Keratinocyte (primary cell): Measurements from ENCODE around the gene NFKBIZ. TPM values are rescaled to one million over a fixed set of nuclear protein-coding genes. Genes with fewer than 3 reads are reported as not detected.

ENCODE experiments used
- DNase-seq: peaks from one replicate; pipeline ENCODE4 v3.0.0-alpha.2; 2011; ENCODE audit warnings: low read depth, missing footprints, low spot score
- FAIRE-seq: peaks from 2 replicates; lab custom pipeline; 2011; peaks lifted over from hg19 to GRCh38; lab: Jason Lieb, UNC
- H2AFZ ChIP-seq: 2 replicates; pipeline ENCODE4 v1.6.0; 2012; ENCODE audit warnings: low read length, control low read depth, inconsistent platforms; ENCODE audit not compliant: control insufficient read depth
- H3K27ac ChIP-seq: 2 replicates; pipeline ENCODE4 v1.5.1; 2011; ENCODE audit warnings: low read length; ENCODE audit not compliant: control insufficient read depth, insufficient read depth
- H3K27me3 ChIP-seq: 3 replicates; pipeline ENCODE4 v1.6.0; 2011; ENCODE audit warnings: low read length; ENCODE audit not compliant: control insufficient read depth, insufficient read depth; ENCODE audit errors: extremely low read depth
- H3K36me3 ChIP-seq, 2 experiments: 2 replicates in 1 of 2; 3 replicates in 1 of 2; pipeline ENCODE4 v1.5.1; 2011; ENCODE audit warnings: low read length in 2 of 2, mild to moderate bottlenecking in 1 of 2; ENCODE audit not compliant: control insufficient read depth in 2 of 2, insufficient read depth in 2 of 2; ENCODE audit errors: extremely low read depth in 1 of 2
- H3K4me1 ChIP-seq: 3 replicates; pipeline ENCODE4 v1.5.1; 2011; ENCODE audit warnings: low read length; ENCODE audit not compliant: control insufficient read depth, insufficient read depth; ENCODE audit errors: extremely low read depth
- H3K4me2 ChIP-seq: 3 replicates; pipeline ENCODE4 v1.6.0; 2011; ENCODE audit warnings: low read depth, low read length; ENCODE audit not compliant: control insufficient read depth, insufficient read depth; ENCODE audit errors: extremely low read depth
- H3K4me3 ChIP-seq, 3 experiments: fragments of 200-600 bp in 1 of 3; sonication (generic) in 1 of 3; 2 replicates in 2 of 3; 3 replicates in 1 of 3; pipeline ENCODE4 v1.5.1; 2011 to 2016; ENCODE audit warnings: low read length in 3 of 3, mild to moderate bottlenecking in 3 of 3, control low read depth in 2 of 3, inconsistent platforms in 1 of 3, low read depth in 1 of 3, mixed read lengths in 1 of 3, mixed run types in 1 of 3, moderate library complexity in 1 of 3; ENCODE audit not compliant: control insufficient read depth in 2 of 3, insufficient read depth in 2 of 3; ENCODE audit errors: extremely low read depth in 1 of 3
- H3K79me2 ChIP-seq: 2 replicates; pipeline ENCODE4 v1.6.0; 2012; ENCODE audit warnings: low read length; ENCODE audit not compliant: control insufficient read depth, insufficient read depth
- H3K9ac ChIP-seq: 3 replicates; pipeline ENCODE4 v1.6.0; 2011; ENCODE audit warnings: low read length; ENCODE audit not compliant: control insufficient read depth, insufficient read depth; ENCODE audit errors: extremely low read depth
- H3K9me1 ChIP-seq: 3 replicates; pipeline ENCODE4 v1.6.0; 2011; ENCODE audit warnings: low read length; ENCODE audit not compliant: control insufficient read depth, insufficient read depth; ENCODE audit errors: extremely low read depth
- H3K9me3 ChIP-seq: 2 replicates; pipeline ENCODE4 v1.5.1; 2012; ENCODE audit warnings: low read depth, low read length; ENCODE audit not compliant: control insufficient read depth
- H4K20me1 ChIP-seq: 3 replicates; pipeline ENCODE4 v1.6.0; 2011; ENCODE audit warnings: low read length; ENCODE audit not compliant: control insufficient read depth, insufficient read depth; ENCODE audit errors: extremely low read depth
- EZH2 ChIP-seq: IDR thresholded peaks from one replicate; pipeline ENCODE4 v1.6.1; 2012; ENCODE audit warnings: inconsistent platforms, mild to moderate bottlenecking, low read length, moderate library complexity
- dilution Hi-C: fragments of 300-500 bp; cut with MboI; formaldehyde crosslinking; loops from one replicate; pipeline ENCODE4 v1.7.0; 2020; ENCODE audit warnings: low sequenced_read_pairs; ENCODE audit not compliant: extremely low pct_ligation_motif_present
- polyA plus RNA-seq, 5 experiments: library from polyadenylated mRNA; depleted of rRNA in 3 of 5; stranded (reverse) in 3 of 5; stranded (forward) in 1 of 5; unstranded in 1 of 5; fragments of >200 nt; gene quantifications; 1 replicate in 1 of 5; 2 replicates in 3 of 5; 3 replicates in 1 of 5; pipeline versions ENCODE4 v1.2.1 to v1.2.3, GENCODE V29; 2011 to 2012; ENCODE audit warnings: missing spikeins in 2 of 5, low read depth in 1 of 5, low replicate concordance in 1 of 5
- TF ChIP-seq, protein P1 (sequence below), 3 experiments: IDR thresholded peaks in 1 of 3; conservative IDR thresholded peaks in 1 of 3; optimal IDR thresholded peaks in 1 of 3; 2 replicates in 2 of 3; 3 replicates in 1 of 3; pipeline versions ENCODE3 to v1.5.1; 2011; ENCODE audit warnings: low read length in 3 of 3, mild to moderate bottlenecking in 3 of 3, moderate library complexity in 2 of 3, control low read depth in 1 of 3, inconsistent platforms in 1 of 3; ENCODE audit not compliant: insufficient read depth in 2 of 3; ENCODE audit errors: extremely low read depth in 1 of 3

Gene NFKBIZ
- polyA plus RNA-seq, 1 donor (not counting 4 experiments of a cell fraction or from before 2014, with no cell fraction given): 88.9 TPM

GRCh38 chr3:101842935-101843330 is 6.4 kb upstream of the NFKBIZ start:
- TF ChIP-seq, protein P1, sequence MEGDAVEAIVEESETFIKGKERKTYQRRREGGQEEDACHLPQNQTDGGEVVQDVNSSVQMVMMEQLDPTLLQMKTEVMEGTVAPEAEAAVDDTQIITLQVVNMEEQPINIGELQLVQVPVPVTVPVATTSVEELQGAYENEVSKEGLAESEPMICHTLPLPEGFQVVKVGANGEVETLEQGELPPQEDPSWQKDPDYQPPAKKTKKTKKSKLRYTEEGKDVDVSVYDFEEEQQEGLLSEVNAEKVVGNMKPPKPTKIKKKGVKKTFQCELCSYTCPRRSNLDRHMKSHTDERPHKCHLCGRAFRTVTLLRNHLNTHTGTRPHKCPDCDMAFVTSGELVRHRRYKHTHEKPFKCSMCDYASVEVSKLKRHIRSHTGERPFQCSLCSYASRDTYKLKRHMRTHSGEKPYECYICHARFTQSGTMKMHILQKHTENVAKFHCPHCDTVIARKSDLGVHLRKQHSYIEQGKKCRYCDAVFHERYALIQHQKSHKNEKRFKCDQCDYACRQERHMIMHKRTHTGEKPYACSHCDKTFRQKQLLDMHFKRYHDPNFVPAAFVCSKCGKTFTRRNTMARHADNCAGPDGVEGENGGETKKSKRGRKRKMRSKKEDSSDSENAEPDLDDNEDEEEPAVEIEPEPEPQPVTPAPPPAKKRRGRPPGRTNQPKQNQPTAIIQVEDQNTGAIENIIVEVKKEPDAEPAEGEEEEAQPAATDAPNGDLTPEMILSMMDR (optimal IDR thresholded peaks at IDR 0.05 in 1 of 3, IDR thresholded peaks at IDR 0.05 in 1 of 3, conservative IDR thresholded peaks at IDR 0.05 in 1 of 3; ENCODE audit: extremely low read depth in 1 of 3, insufficient read depth in 2 of 3, low read length in 3 of 3): no peak
- no peak for TF ChIP-seq EZH2
- no peak overlapping the region for H3K9ac ChIP-seq
- DNase-seq (no peak), FAIRE-seq (no peak)
- H3K27ac ChIP-seq: no peak overlapping the region
- no peaks in the 10 kb centered on the region for H3K9me3 ChIP-seq
- no peaks in the 10 kb centered on the region for H3K79me2 ChIP-seq
- H3K27me3 ChIP-seq: no peaks in the 10 kb centered on the region
- no peak overlapping the region for H3K4me2 ChIP-seq
- H3K4me3 ChIP-seq: no peak overlapping the region
- dilution Hi-C loops: no loop called here
- H4K20me1 ChIP-seq: no peaks in the 10 kb centered on the region
- H3K36me3 ChIP-seq: no peaks in the 10 kb centered on the region
- H2AFZ ChIP-seq: no peak overlapping the region
- no peaks in the 10 kb centered on the region for H3K4me1 ChIP-seq
- no peaks in the 10 kb centered on the region for H3K9me1 ChIP-seq

- dilution Hi-C loops: no loop called here
- FAIRE-seq: no peak
Measured at GRCh38 chr3:101845425-101845824, 3.9 kb upstream of the NFKBIZ start.

More at GRCh38 chr3:101845425-101845824, 3.9 kb upstream of the NFKBIZ start:
- Histone ChIP-seq H3K4me1 (peaks cover 7% of the 10 kb centered on the region), H4K20me1 (no peaks in the 10 kb centered on the region), H3K79me2 (peaks cover 10% of the 10 kb centered on the region), H2AFZ (no peak overlapping the region), H3K4me2 (no peak overlapping the region), H3K9me3 (no peaks in the 10 kb centered on the region), H3K27me3 (no peaks in the 10 kb centered on the region), H3K9me1 (no peaks in the 10 kb centered on the region), H3K36me3 (peaks cover 0 to under 1% of the 10 kb centered on the region in 2 experiments), H3K27ac (no peak overlapping the region), H3K4me3 (no peak overlapping the region), H3K9ac (no peak overlapping the region)
- DNase-seq: no peak
- TF ChIP-seq, protein P1 (optimal IDR thresholded peaks at IDR 0.05 in 1 of 3, IDR thresholded peaks at IDR 0.05 in 1 of 3, conservative IDR thresholded peaks at IDR 0.05 in 1 of 3; ENCODE audit: extremely low read depth in 1 of 3, insufficient read depth in 2 of 3, low read length in 3 of 3): no peak
- TF ChIP-seq EZH2: no peak
